Measurements from ENCODE around the gene FGF14.
A peak's percentile ranks its signal among the peaks of the same experiment; 100 is the strongest.
"Not testable (repeated sequence)": the region's sequence is repeated elsewhere in the genome, so short reads cannot be mapped to it uniquely, and the experiment has no call there.

The FGF14 gene

GRCh38 chr13:102187313-102187712 is 214.5 kb downstream of the FGF14 start:
- DNase-seq = no peak

- no peak for DNase-seq
Observed at GRCh38 chr13:102185375-102185984, 216.4 kb downstream of the FGF14 start.

- DNase-seq = no peak
Observed at GRCh38 chr13:102183509-102184182, 218.2 kb downstream of the FGF14 start.

GRCh38 chr13:102182170-102182569 is 219.7 kb downstream of the FGF14 start:
- no peak for DNase-seq

- DNase-seq = no peak
Observed at GRCh38 chr13:102177431-102177830, 224.4 kb downstream of the FGF14 start.

GRCh38 chr13:102176846-102177245 is 225.0 kb downstream of the FGF14 start:
- peak; percentile 45 for DNase-seq

- DNase-seq = no peak
Observed at GRCh38 chr13:102172406-102172805, 229.4 kb downstream of the FGF14 start.

GRCh38 chr13:102170305-102170704 is 231.5 kb downstream of the FGF14 start:
- DNase-seq = no peak

- DNase-seq = no peak
Observed at GRCh38 chr13:102169471-102170015, 232.3 kb downstream of the FGF14 start.

GRCh38 chr13:102152790-102153189 is 249.1 kb downstream of the FGF14 start:
- no peak for DNase-seq

GRCh38 chr13:102147353-102147752 is 254.5 kb downstream of the FGF14 start:
- DNase-seq = no peak

- no peak for DNase-seq
Observed at GRCh38 chr13:102145750-102146149, 256.1 kb downstream of the FGF14 start.

- no peak for DNase-seq
Observed at GRCh38 chr13:102142473-102142826, 259.4 kb downstream of the FGF14 start.

- peak; percentile 8 for DNase-seq
Observed at GRCh38 chr13:102141625-102142472, 260.0 kb downstream of the FGF14 start.

- no peak for DNase-seq
Observed at GRCh38 chr13:102139626-102140025, 262.2 kb downstream of the FGF14 start.

- DNase-seq = no peak
Observed at GRCh38 chr13:102138635-102139190, 263.1 kb downstream of the FGF14 start.

- DNase-seq = not testable (repeated sequence)
Observed at GRCh38 chr13:102137904-102138303, 263.9 kb downstream of the FGF14 start.

GRCh38 chr13:102136735-102137296 is 265.0 kb downstream of the FGF14 start:
- DNase-seq = no peak

GRCh38 chr13:102132777-102133295 is 269.0 kb downstream of the FGF14 start:
- peak; percentile 73 for DNase-seq

- DNase-seq = no peak
Observed at GRCh38 chr13:102131246-102131645, 270.6 kb downstream of the FGF14 start.

- DNase-seq = no peak
Observed at GRCh38 chr13:102128216-102128810, 273.5 kb downstream of the FGF14 start.

- DNase-seq = no peak
Observed at GRCh38 chr13:102127153-102127552, 274.7 kb downstream of the FGF14 start.
